GM12874 (cell line): ENCODE measurements around the gene ZNF738.

Source experiments
- CTCF ChIP-seq: IDR thresholded peaks from 2 replicates; pipeline ENCODE4 v1.5.1; 2011; ENCODE audit warnings: low read depth, mild to moderate bottlenecking, control low read depth, low read length, moderate library complexity; ENCODE audit not compliant: insufficient read depth

Gene ZNF738

GRCh38 chr19:21396121-21396520 is 37.3 kb downstream of the ZNF738 start:
- TF ChIP-seq CTCF = no peak

GRCh38 chr19:21396893-21397572 is 38.2 kb downstream of the ZNF738 start, which contains the start of gene ZNF493:
TSS of gene ZNF493 (plus strand) at chr19:21397133. CDS start at chr19:21397238, 105 bp downstream.
- TF ChIP-seq CTCF = no peak

GRCh38 chr19:21398851-21399250 is 40.1 kb downstream of the ZNF738 start:
- no peak for TF ChIP-seq CTCF

- no peak for TF ChIP-seq CTCF
These were observed 43.6 kb downstream of the ZNF738 start for GRCh38 chr19:21402303-21402985.

GRCh38 chr19:21410166-21410565 is 51.4 kb downstream of the ZNF738 start:
- no peak for TF ChIP-seq CTCF

- no peak for TF ChIP-seq CTCF
These were observed 63.4 kb downstream of the ZNF738 start for GRCh38 chr19:21422244-21422643.

- TF ChIP-seq CTCF = no peak
These were observed 64.5 kb downstream of the ZNF738 start for GRCh38 chr19:21423057-21424041.
